CD8-positive, alpha-beta memory T cell (primary cell): Measurements from ENCODE around the gene BRPF1. TPM values are rescaled to one million over a fixed set of nuclear protein-coding genes. Genes with fewer than 3 reads are reported as not detected.

Experiments used
- CTCF ChIA-PET: fragments of 350-600 bp; sonication (Branson Sonifier 250); formaldehyde crosslinking; loops from one replicate; lab custom pipeline; 2021; ENCODE audit warnings: antibody characterized with exemption; lab: Charles Lee
- POLR2A ChIA-PET: fragments of 350-600 bp; sonication (Branson Sonifier 250); formaldehyde crosslinking; loops from one replicate; lab custom pipeline; 2021; ENCODE audit warnings: antibody characterized with exemption; lab: Charles Lee
- DNase-seq, 5 donors: peaks; one replicate each; pipeline versions ENCODE4 v3.0.0 to v3.0.0-alpha.2; 2020 to 2022; ENCODE audit warnings: mixed read lengths in 1 of 5
- H3K27ac ChIP-seq: one replicate; pipeline ENCODE4 v1.7.0; 2013; ENCODE audit warnings: low read depth, mild to moderate bottlenecking, low read length, moderate library complexity
- H3K27me3 ChIP-seq: 2 replicates; pipeline ENCODE4 v1.7.0; 2013; ENCODE audit warnings: low read length, mild to moderate bottlenecking; ENCODE audit not compliant: insufficient read depth, poor library complexity, severe bottlenecking
- H3K36me3 ChIP-seq: 2 replicates; pipeline ENCODE4 v1.7.0; 2013; ENCODE audit warnings: mild to moderate bottlenecking, low read length, moderate library complexity; ENCODE audit not compliant: insufficient read depth
- H3K4me1 ChIP-seq: 2 replicates; pipeline ENCODE4 v1.7.0; 2013; ENCODE audit warnings: mild to moderate bottlenecking, low read length, moderate library complexity; ENCODE audit not compliant: insufficient read depth
- H3K4me3 ChIP-seq: 2 replicates; pipeline ENCODE4 v1.7.0; 2013; ENCODE audit warnings: mild to moderate bottlenecking, low read length
- H3K9me3 ChIP-seq: 2 replicates; pipeline ENCODE4 v1.7.0; 2013; ENCODE audit warnings: mild to moderate bottlenecking, low read length
- H3K27ac Mint-ChIP-seq, 8 donors: one replicate each; pipeline ENCODE4 v1.8.0; 2020 to 2021; ENCODE audit warnings: mixed read lengths in 8 of 8, mild to moderate bottlenecking in 6 of 8, inconsistent platforms in 3 of 8, moderate library complexity in 3 of 8
- H3K27me3 Mint-ChIP-seq, 2 donors: one replicate each; pipeline ENCODE4 v1.8.0; 2020 to 2021; ENCODE audit warnings: mixed read lengths in 2 of 2, mild to moderate bottlenecking in 1 of 2, moderate library complexity in 1 of 2
- H3K36me3 Mint-ChIP-seq, 3 donors: one replicate each; pipeline ENCODE4 v1.8.0; 2020 to 2021; ENCODE audit warnings: mixed read lengths in 3 of 3, inconsistent platforms in 1 of 3, mild to moderate bottlenecking in 1 of 3
- H3K4me1 Mint-ChIP-seq, 3 donors: one replicate each; pipeline ENCODE4 v1.8.0; 2020 to 2021; ENCODE audit warnings: mixed read lengths in 3 of 3, inconsistent platforms in 1 of 3, mild to moderate bottlenecking in 1 of 3
- H3K4me3 Mint-ChIP-seq, 7 donors: one replicate each; pipeline ENCODE4 v1.8.0; 2020 to 2021; ENCODE audit warnings: mixed read lengths in 7 of 7, mild to moderate bottlenecking in 6 of 7, moderate library complexity in 4 of 7, inconsistent platforms in 2 of 7
- H3K9me3 Mint-ChIP-seq, 5 donors: one replicate each; pipeline ENCODE4 v1.8.0; 2020 to 2022; ENCODE audit warnings: mixed read lengths in 5 of 5, mild to moderate bottlenecking in 3 of 5, moderate library complexity in 2 of 5, inconsistent platforms in 1 of 5
- polyA plus RNA-seq: library from polyadenylated mRNA; unstranded; fragments of 300-500 nt; fragmentation: Illumina TruSeq; gene quantifications from one replicate; pipeline ENCODE4 v1.2.3, GENCODE V29; 2021
- total RNA-seq, 2 experiments: library from RNA; stranded (reverse); gene quantifications; one replicate each; pipeline ENCODE4 v1.2.3, GENCODE V29; 2021

BRPF1 gene
- total and polyA plus RNA-seq, 3 experiments from 2014 or later, result 27.0 to 50.2 (median 46.8) TPM

DNA sequence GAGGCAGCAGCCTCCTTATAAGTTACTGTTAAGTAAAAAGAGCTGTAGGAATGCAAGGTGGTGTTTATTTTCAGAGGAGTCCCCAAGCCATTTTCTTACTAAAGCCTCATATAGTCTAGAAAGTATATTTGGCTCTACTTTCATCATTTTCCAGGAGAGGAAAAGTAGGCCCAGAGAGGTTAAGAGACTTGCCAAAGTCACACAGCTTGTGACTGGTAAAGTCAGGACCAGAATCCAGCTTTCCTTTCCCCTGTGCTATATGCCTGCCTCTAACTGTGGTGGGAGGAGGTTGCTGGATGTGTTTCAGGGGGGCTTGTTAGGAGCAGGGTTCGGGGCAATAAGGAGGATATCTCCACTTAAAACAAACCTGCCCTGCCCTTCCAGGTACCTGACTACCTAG lies 11.0 kb downstream of the BRPF1 start:
- no peak for DNase-seq
- no peaks in the 10 kb centered on the region for H3K9me3 Mint-ChIP-seq

DNA sequence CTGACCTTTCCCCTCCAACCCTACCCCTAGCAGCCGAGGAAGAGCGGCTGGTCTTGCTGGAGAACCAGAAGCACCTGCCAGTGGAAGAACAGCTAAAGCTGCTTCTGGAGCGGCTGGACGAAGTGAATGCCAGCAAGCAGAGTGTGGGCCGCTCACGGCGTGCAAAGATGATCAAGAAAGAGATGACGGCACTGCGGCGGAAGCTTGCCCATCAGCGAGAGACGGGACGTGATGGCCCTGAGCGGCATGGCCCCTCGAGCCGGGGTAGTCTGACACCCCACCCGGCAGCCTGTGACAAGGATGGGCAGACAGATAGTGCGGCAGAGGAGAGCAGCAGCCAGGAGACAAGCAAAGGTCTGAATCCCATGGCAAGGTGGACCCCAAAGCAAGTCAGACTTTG lies 12.0 kb downstream of the BRPF1 start:
- Histone ChIP-seq H3K9me3 (no peaks in the 10 kb centered on the region), H3K4me1 (no peaks in the 10 kb centered on the region), H3K4me3 (no peak overlapping the region), H3K27me3 (no peaks in the 10 kb centered on the region), H3K27ac (no peak overlapping the region), H3K36me3 (peaks cover 80% of the 10 kb centered on the region)
- Mint-ChIP-seq H3K27ac (no peak overlapping the region), H3K27me3 (no peaks in the 10 kb centered on the region), H3K4me1 (peaks cover 0 to 2% (median under 1%) of the 10 kb centered on the region in 3 donors), H3K36me3 (peaks cover 9 to 96% (median 16%) of the 10 kb centered on the region in 3 donors), H3K4me3 (no peak overlapping the region), H3K9me3 (no peaks in the 10 kb centered on the region)
- POLR2A ChIA-PET, result interaction anchor here (1.8 kb wide), 1 partner anchor 49 kb away, joined by 4 read pairs; the partner anchor contains the start of gene ARPC4
- CTCF ChIA-PET, result interaction anchor here (1.3 to 5.0 kb wide), 3 partner anchors 11 to 165 kb away, joined by 3 to 19 read pairs (median 4); partner anchors contain the start of gene BRPF1
- DNase-seq, result no peak

More for the DNA sequence above, 11.0 kb downstream of the BRPF1 start:
- peaks cover 0 to 3% (median 0%) of the 10 kb centered on the region in 3 donors for H3K4me1 Mint-ChIP-seq
- Histone ChIP-seq H3K4me3 (no peak overlapping the region), H3K4me1 (no peaks in the 10 kb centered on the region), H3K9me3 (no peaks in the 10 kb centered on the region), H3K27me3 (no peaks in the 10 kb centered on the region), H3K27ac (no peak overlapping the region), H3K36me3 (peaks cover 90% of the 10 kb centered on the region)
- POLR2A ChIA-PET, result interaction anchor here (0.5 to 1.8 kb wide), 3 partner anchors 11 to 50 kb away, joined by 3 to 4 read pairs (median 4); partner anchors contain the start of genes ARPC4 and BRPF1
- no peak overlapping the region for H3K27ac Mint-ChIP-seq
- no peaks in the 10 kb centered on the region for H3K27me3 Mint-ChIP-seq
- CTCF ChIA-PET, result interaction anchor here (5.0 kb wide), 1 partner anchor 10 kb away, joined by 19 read pairs; the partner anchor contains the start of gene BRPF1
- peaks cover 12 to 98% (median 22%) of the 10 kb centered on the region in 3 donors for H3K36me3 Mint-ChIP-seq
- H3K4me3 Mint-ChIP-seq, result no peak overlapping the region

DNA sequence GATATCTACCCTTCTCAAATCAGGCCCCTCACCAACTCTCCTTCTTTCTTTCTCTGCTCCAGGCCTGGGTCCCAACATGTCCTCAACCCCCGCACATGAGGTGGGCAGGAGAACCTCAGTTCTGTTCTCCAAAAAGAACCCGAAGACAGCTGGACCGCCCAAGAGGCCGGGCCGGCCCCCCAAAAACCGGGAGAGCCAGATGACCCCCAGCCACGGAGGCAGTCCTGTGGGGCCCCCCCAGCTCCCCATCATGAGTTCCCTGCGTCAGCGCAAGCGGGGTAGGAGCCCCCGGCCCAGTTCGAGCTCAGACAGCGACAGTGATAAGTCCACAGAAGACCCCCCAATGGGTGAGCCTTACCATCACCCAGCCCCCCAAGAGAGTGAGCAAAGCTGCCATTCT lies 12.6 kb downstream of the BRPF1 start:
- Histone ChIP-seq H3K4me1 (peaks cover 3% of the 10 kb centered on the region), H3K36me3 (peaks cover 74% of the 10 kb centered on the region), H3K27ac (no peak overlapping the region), H3K4me3 (no peak overlapping the region), H3K27me3 (no peaks in the 10 kb centered on the region), H3K9me3 (no peaks in the 10 kb centered on the region)
- Mint-ChIP-seq H3K4me1 (peaks cover 2 to 6% (median 4%) of the 10 kb centered on the region in 3 donors), H3K36me3 (peaks cover 5 to 94% (median 11%) of the 10 kb centered on the region in 3 donors), H3K4me3 (no peak overlapping the region), H3K9me3 (no peaks in the 10 kb centered on the region), H3K27me3 (no peaks in the 10 kb centered on the region), H3K27ac (peak overlapping the region in 2 of 8 donors; percentile 32 to 51)
- POLR2A ChIA-PET, result interaction anchor here (1.8 kb wide), 1 partner anchor 49 kb away, joined by 4 read pairs; the partner anchor contains the start of gene ARPC4
- CTCF ChIA-PET, result interaction anchor here (1.3 to 5.0 kb wide), 3 partner anchors 12 to 165 kb away, joined by 3 to 19 read pairs (median 4); partner anchors contain the start of gene BRPF1
- DNase-seq, result no peak

DNA sequence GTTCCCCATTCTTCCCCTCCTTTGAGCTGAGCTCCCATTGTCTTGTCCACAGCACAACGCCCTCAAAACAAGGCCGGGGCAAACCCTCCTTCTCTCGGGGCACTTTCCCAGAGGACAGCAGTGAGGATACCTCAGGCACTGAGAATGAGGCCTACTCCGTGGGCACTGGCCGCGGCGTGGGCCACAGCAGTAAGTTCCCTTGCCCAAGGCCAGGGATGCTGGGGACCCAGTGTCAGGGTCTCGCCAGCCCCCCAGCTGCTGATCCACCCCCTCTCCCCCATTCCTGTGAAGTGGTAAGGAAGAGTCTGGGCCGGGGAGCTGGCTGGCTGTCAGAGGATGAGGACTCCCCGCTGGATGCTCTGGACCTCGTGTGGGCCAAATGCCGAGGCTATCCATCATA lies 14.0 kb downstream of the BRPF1 start:
- H3K27ac Mint-ChIP-seq, result peak overlapping the region in 1 of 8 donors; percentile 57
- Histone ChIP-seq H3K36me3 (peaks cover 60% of the 10 kb centered on the region), H3K27ac (no peak overlapping the region), H3K4me1 (peaks cover 8% of the 10 kb centered on the region), H3K9me3 (no peaks in the 10 kb centered on the region), H3K27me3 (no peaks in the 10 kb centered on the region), H3K4me3 (no peak overlapping the region)
- H3K36me3 Mint-ChIP-seq, result peaks cover 0 to 92% (median 11%) of the 10 kb centered on the region in 3 donors
- ChIA-PET POLR2A (no interaction called here), CTCF (interaction anchor here (5.0 kb wide), 1 partner anchor 13 kb away, joined by 19 read pairs; the partner anchor contains the start of gene BRPF1)
- H3K4me1 Mint-ChIP-seq, result peaks cover 16 to 20% (median 18%) of the 10 kb centered on the region in 3 donors
- no peak for DNase-seq
- H3K9me3 Mint-ChIP-seq, result peaks cover 0 to 2% (median 0%) of the 10 kb centered on the region in 5 donors
- no peak overlapping the region for H3K4me3 Mint-ChIP-seq
- H3K27me3 Mint-ChIP-seq, result peaks cover 0 to 4% of the 10 kb centered on the region in 2 donors

DNA sequence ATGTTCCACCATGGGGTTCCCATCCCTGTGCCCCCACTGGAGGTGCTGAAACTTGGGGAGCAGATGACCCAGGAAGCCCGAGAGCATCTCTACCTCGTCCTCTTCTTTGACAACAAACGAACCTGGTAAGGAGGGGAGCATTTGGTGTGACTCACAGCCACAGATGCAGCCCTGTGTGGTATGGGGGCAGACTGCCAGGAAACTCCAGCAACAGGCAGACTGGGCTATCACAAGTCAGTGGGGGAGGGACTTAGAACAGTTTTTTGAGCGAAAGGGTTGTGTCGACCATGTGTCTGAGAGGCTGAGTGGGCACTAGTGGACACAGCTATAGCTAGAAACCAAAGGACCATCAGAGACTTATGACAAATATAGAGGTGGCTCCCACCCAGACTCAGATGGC lies 14.8 kb downstream of the BRPF1 start:
- peak overlapping the region in 1 of 7 donors; percentile 15 for H3K4me3 Mint-ChIP-seq
- peaks cover 24 to 28% (median 25%) of the 10 kb centered on the region in 3 donors for H3K4me1 Mint-ChIP-seq
- peaks cover 53% of the 10 kb centered on the region for H3K36me3 ChIP-seq
- H3K27me3 Mint-ChIP-seq, result peaks cover 0 to 4% of the 10 kb centered on the region in 2 donors
- peaks cover 0 to 87% (median 11%) of the 10 kb centered on the region in 3 donors for H3K36me3 Mint-ChIP-seq
- POLR2A ChIA-PET, result interaction anchor here (0.9 kb wide), 1 partner anchor 47 kb away, joined by 3 read pairs; the partner anchor contains the start of gene ARPC4
- no peak overlapping the region for H3K4me3 ChIP-seq
- H3K27ac ChIP-seq, result no peak overlapping the region
- no peaks in the 10 kb centered on the region for H3K9me3 ChIP-seq
- H3K9me3 Mint-ChIP-seq, result peaks cover 0 to 2% (median 0%) of the 10 kb centered on the region in 5 donors
- peak overlapping the region in 5 of 8 donors; percentile 12 to 77 (median 63) for H3K27ac Mint-ChIP-seq
- CTCF ChIA-PET, result interaction anchor here (0.8 to 5.0 kb wide), 2 partner anchors 14 to 16 kb away, joined by 3 to 19 read pairs; partner anchors contain the start of gene BRPF1
- H3K27me3 ChIP-seq, result no peaks in the 10 kb centered on the region
- H3K4me1 ChIP-seq, result peaks cover 16% of the 10 kb centered on the region
- no peak for DNase-seq

DNA sequence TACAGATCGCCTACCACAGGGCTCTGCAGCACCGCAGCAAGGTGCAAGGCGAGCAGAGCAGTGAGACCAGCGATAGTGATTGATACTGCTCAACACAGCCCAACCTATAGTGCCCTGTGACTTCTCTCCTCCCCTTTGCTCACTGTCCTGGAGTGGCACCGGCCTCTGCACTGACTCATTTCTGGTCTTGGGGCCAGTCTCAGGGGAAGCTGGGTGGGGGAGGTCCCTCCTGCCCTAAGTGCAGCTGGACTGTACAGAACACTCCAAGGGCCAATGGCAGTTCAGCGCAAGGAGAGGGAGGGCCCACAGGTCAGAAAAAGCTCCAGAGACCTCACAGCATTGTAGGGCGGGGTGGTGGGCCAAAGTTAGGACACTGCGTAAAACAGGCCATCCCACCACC lies 15.7 kb downstream of the BRPF1 start:
- H3K9me3 Mint-ChIP-seq, result peaks cover 0 to 2% (median 0%) of the 10 kb centered on the region in 5 donors
- POLR2A ChIA-PET, result interaction anchor here (0.5 kb wide), 1 partner anchor 1390 kb away, joined by 6 read pairs; no protein-coding TSS in a partner anchor
- H3K9me3 ChIP-seq, result no peaks in the 10 kb centered on the region
- no peaks in the 10 kb centered on the region for H3K27me3 ChIP-seq
- H3K4me1 ChIP-seq, result peaks cover 24% of the 10 kb centered on the region
- CTCF ChIA-PET, result no interaction called here
- H3K36me3 Mint-ChIP-seq, result peaks cover 0 to 88% (median 15%) of the 10 kb centered on the region in 3 donors
- H3K4me1 Mint-ChIP-seq, result peaks cover 33 to 37% (median 33%) of the 10 kb centered on the region in 3 donors
- peaks cover 0 to 4% of the 10 kb centered on the region in 2 donors for H3K27me3 Mint-ChIP-seq
- peak overlapping the region in 2 of 7 donors; percentile 19 to 53 for H3K4me3 Mint-ChIP-seq
- no peak overlapping the region for H3K4me3 ChIP-seq
- peaks cover 44% of the 10 kb centered on the region for H3K36me3 ChIP-seq
- peak overlapping the region in 2 of 8 donors; percentile 22 to 29 for H3K27ac Mint-ChIP-seq
- no peak overlapping the region for H3K27ac ChIP-seq
- DNase-seq, result no peak

DNA sequence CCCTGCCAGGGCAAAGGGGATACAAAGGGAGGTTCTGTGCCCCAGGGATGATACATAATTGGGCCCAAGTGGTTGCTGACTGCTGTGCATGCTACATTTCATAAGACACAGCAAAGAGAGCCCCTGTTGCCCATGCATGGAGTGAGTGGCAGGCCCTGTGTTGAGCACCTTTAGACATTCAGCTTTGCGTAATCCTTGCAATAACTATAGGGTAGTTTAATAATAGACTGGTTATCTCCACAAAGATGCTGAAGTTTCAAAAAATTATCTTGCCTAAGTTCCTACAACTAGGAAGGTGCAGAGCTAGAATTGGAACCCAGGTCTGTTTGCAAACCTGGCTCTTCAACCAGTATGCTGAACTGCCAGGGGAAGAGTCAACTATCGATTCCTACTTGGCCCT lies 16.5 kb downstream of the BRPF1 start:
- peak overlapping the region in 4 of 7 donors; percentile 44 to 95 (median 70) for H3K4me3 Mint-ChIP-seq
- peaks cover 0 to 2% (median 0%) of the 10 kb centered on the region in 5 donors for H3K9me3 Mint-ChIP-seq
- Histone ChIP-seq H3K36me3 (peaks cover 38% of the 10 kb centered on the region), H3K4me3 (no peak overlapping the region), H3K9me3 (no peaks in the 10 kb centered on the region), H3K4me1 (peaks cover 24% of the 10 kb centered on the region), H3K27ac (no peak overlapping the region), H3K27me3 (no peaks in the 10 kb centered on the region)
- peaks cover 33 to 41% (median 33%) of the 10 kb centered on the region in 3 donors for H3K4me1 Mint-ChIP-seq
- peaks cover 0 to 86% (median 15%) of the 10 kb centered on the region in 3 donors for H3K36me3 Mint-ChIP-seq
- POLR2A ChIA-PET, result no interaction called here
- peaks cover 0 to 4% of the 10 kb centered on the region in 2 donors for H3K27me3 Mint-ChIP-seq
- DNase-seq, result no peak
- CTCF ChIA-PET, result interaction anchor here (2.2 kb wide), 1 partner anchor 45 kb away, joined by 8 read pairs; the partner anchor contains the start of genes ARPC4 and TADA3
- peak overlapping the region in 3 of 8 donors; percentile 30 to 83 (median 73) for H3K27ac Mint-ChIP-seq
